ENCODE results near the gene AP2A2.

The AP2A2 gene

DNA sequence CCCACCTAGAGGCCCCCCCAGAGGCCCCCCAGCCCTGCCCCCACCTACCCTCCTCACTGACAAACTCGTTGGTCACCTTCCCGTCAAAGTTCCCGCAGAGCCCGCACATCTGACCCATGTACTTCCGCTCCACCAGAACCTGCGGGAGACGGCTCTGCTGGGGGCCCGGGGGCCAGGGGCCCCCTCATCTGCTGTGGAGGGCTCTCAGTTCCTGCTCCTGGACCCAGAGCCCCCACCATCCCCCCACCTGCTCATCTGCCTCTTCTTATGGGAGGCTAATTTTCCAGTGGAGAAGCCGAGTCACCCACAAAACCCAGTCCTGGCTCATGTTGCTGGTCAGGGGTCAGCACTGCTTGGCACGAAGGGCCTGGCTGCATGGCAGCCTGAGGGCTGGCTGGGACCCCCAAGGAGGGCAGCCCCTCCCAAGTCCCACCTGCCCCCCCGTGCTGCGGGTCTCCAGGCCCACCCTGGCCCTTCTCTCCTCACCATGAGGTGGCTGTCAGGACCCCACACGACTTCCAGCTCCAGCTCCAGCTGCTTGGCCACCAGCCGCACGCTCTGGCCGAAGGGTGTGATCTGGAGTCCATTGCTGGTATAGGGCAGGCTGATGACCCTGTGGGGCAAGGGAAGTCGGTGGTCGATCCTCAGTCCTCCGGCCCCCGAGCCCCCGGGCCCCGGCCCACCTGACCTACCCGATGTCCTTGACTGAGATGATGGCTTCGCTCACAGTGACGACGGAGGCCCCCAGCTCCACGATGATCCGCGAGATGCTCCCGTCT is 105.6 kb downstream of the AP2A2 start:
- DNase-seq (ENCODE audit: low read depth): no peak
- no peak overlapping the region for H3K4me3 ChIP-seq (ENCODE audit: low read length)
- TF ChIP-seq, protein P1, sequence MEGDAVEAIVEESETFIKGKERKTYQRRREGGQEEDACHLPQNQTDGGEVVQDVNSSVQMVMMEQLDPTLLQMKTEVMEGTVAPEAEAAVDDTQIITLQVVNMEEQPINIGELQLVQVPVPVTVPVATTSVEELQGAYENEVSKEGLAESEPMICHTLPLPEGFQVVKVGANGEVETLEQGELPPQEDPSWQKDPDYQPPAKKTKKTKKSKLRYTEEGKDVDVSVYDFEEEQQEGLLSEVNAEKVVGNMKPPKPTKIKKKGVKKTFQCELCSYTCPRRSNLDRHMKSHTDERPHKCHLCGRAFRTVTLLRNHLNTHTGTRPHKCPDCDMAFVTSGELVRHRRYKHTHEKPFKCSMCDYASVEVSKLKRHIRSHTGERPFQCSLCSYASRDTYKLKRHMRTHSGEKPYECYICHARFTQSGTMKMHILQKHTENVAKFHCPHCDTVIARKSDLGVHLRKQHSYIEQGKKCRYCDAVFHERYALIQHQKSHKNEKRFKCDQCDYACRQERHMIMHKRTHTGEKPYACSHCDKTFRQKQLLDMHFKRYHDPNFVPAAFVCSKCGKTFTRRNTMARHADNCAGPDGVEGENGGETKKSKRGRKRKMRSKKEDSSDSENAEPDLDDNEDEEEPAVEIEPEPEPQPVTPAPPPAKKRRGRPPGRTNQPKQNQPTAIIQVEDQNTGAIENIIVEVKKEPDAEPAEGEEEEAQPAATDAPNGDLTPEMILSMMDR (conservative IDR thresholded peaks at IDR 0.05; ENCODE audit: low read depth, low read length): no peak

DNA sequence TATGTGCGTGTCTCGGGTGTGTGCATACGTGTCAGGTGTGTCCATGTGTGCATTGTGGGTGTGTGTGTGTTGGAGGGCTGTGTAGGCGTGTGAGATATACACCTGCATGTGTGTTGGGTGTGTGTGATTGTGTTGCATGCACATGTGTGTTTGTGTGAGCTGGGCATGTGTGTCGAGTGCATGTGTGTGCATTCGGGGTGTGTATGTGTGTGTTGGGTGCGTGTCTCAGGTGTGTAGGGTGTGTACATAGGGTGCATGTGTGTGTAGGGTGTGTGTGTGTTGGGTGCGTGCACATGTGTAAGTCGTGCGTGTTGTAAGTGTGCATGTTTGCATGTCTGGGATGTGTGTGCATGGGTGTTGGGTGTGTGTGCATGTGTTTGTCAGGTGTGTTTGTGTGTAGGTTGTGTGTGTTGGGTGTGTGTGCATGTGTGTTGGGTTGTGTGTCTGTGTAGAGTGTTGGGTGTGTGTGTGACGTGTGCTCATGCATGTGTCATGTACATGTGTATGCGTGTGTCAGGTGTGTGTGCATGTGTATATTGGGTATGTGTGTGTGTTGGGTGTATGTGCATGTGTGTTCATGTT is 106.7 kb downstream of the AP2A2 start:
- TF ChIP-seq, protein P1 (conservative IDR thresholded peaks at IDR 0.05; ENCODE audit: low read depth, low read length): no peak
- H3K4me3 ChIP-seq (ENCODE audit: low read length): no peak overlapping the region
- no peak for DNase-seq (ENCODE audit: low read depth)

DNA sequence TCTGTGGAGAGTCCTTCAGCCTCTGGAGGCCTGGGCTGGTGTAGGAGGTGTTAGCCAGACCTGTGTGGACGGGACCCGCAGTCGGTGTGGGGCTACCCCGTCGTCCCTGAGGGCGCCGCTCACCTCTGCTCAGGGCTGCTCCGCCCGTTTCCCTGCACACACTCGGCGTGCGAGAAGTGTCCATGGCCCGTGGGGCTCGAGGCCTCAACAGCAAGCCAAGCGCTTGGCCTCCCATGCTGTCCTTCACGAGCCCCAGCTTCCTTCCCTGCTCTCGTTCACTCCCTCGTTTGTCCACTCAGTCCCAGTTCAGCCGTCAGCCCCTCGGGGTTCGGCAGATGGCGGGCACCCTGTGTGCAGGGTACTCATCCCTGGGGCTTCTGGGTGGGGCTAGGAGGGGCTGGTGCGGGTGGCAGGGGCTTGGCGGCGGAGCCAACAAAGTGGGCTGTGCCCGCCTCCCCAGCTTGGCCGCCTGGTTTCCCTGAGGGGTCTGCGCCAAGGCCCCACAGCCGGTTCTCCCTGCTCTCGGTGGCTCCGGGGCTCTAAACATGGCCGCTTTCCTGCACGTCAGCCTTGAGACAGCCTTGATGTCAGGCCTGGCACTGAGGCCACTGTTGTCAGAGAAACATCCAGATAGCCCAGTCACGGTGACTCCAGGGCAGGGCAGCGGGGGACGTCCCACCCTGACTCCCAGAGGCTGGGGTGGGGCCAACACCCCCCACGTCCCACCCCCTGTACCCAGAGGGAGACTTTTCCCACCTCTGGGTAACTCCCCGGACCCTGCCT is 107.5 kb downstream of the AP2A2 start:
- DNase-seq (ENCODE audit: low read depth): no peak
- TF ChIP-seq, protein P1 (conservative IDR thresholded peaks at IDR 0.05; ENCODE audit: low read depth, low read length): no peak
- no peak overlapping the region for H3K4me3 ChIP-seq (ENCODE audit: low read length)

DNA sequence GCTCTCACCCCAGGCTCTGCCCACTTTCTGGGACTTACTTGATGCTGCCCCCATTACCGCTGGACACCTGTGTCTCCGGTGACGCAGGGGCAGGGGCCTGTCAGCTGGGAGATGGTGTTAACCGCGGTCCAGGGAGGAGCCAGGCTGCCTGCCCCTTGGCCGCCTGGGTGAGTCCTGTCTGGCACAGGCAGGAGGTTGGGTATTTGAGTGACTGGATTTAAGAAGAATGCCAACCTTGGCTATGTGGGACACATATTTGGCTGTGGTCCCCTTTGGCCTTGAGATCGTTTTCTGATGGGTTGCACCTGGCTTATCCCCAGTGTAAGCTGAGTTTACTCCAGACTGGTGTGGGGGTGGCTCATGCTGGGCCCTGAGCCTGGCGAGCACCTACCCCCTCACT is 108.3 kb downstream of the AP2A2 start:
- TF ChIP-seq, protein P1 (conservative IDR thresholded peaks at IDR 0.05; ENCODE audit: low read depth, low read length): no peak
- no peak overlapping the region for H3K4me3 ChIP-seq (ENCODE audit: low read length)
- no peak for DNase-seq (ENCODE audit: low read depth)

DNA sequence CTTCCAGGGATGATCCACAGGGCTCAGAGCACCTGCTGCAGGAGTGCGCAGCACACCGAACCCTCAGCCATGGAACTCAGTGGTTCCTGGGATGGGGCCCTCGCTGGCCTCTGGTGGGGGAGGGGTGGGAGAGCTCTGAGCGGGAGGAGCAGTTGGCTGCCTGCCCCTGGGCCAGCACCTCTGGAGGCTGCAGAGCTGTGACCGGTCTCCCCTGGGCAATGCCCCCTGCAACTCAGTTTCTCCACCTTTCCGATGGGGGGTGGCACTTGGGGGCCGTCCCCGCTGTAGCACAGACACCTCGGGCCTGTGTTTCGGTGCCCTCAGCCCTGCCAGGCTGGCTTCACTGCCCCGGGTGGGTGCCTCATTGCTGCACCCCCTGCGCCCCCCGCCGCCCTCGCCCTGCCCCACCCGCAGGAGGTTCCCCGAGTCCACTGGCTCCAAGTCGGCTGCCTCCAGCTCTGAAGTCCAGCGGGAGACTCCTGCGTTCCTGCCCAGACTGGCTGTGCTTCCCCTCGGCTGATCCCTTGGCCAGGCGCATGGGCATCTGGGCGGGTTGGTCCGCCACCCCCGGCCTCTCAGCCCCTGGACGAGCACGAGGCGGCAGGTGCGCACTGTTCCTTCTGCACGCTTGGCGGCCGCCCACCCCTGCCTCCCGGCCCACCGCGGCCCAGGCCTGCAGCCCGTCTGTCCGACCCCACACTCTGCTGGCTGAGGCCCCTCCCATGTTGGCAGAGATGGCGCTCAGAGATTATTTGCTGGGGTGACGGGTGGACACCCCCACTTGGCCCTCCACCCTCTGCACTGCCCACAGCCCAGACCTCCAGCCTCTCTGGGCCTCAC is 109.0 kb downstream of the AP2A2 start:
- TF ChIP-seq, protein P1 (conservative IDR thresholded peaks at IDR 0.05; ENCODE audit: low read depth, low read length): no peak
- H3K4me3 ChIP-seq (ENCODE audit: low read length): no peak overlapping the region
- no peak for DNase-seq (ENCODE audit: low read depth)

DNA sequence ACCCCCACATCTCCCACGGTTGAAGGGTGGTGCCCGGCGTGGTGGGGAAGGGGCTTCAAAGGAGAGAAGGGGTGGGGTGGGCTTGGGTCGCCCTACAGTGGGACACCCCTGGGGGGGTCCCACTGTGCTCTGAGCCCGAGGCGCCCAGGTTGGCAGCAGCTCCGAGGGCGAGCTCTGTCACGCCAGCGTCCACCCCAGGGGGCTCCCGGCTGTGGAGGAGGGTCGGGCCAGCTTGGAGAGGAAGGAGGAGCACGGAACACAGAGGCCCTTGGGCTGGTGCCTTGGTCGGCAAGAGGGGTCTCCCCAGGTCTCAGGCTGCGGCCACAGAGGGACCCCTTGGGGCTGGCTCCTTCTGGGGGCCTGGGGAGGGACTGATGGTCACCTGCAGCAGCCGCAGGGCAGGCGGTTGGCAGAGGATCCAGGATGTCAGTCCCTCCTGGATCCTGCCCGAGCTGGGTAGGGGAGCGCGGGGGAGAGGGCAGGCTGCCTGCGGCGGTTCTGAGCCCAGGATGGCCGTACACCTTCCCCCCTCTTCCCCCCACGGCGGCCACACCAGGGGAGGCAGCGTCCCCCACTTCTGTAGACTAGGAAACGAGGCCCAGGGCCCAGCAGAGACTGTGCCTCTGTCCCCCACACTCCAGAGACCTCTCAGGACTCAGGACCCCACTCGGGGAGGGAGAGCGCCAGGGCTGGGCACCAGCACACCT is 110.1 kb downstream of the AP2A2 start:
- no peak overlapping the region for H3K4me3 ChIP-seq (ENCODE audit: low read length)
- TF ChIP-seq, protein P1 (conservative IDR thresholded peaks at IDR 0.05; ENCODE audit: low read depth, low read length): no peak
- DNase-seq (ENCODE audit: low read depth): no peak

Measured in retinal pigment epithelial cell (primary cell).